HUES6 (cell line): ENCODE results near the gene MCAT.
A peak's percentile ranks its signal among the peaks of the same experiment; 100 is the strongest.

Experiments used
- H3K27ac ChIP-seq: 2 replicates; pipeline ENCODE4 v1.7.0; 2013; ENCODE audit warnings: low read depth, mild to moderate bottlenecking, low read length, inconsistent platforms
- H3K27me3 ChIP-seq: 2 replicates; pipeline ENCODE4 v1.6.1; 2013; ENCODE audit warnings: low read length; ENCODE audit not compliant: control insufficient read depth, insufficient read depth
- H3K36me3 ChIP-seq: 2 replicates; pipeline ENCODE4 v1.6.1; 2013; ENCODE audit warnings: low read length; ENCODE audit not compliant: control insufficient read depth, insufficient read depth
- H3K4me1 ChIP-seq: 2 replicates; pipeline ENCODE4 v1.6.1; 2013; ENCODE audit warnings: low read length; ENCODE audit not compliant: control insufficient read depth, insufficient read depth
- H3K4me3 ChIP-seq: 2 replicates; pipeline ENCODE4 v1.5.1; 2013; ENCODE audit warnings: low read depth, low read length
- H3K9ac ChIP-seq: one replicate; pipeline ENCODE4 v1.6.1; 2013; ENCODE audit warnings: mild to moderate bottlenecking, low read length
- H3K9me3 ChIP-seq: 2 replicates; pipeline ENCODE4 v1.6.1; 2013; ENCODE audit warnings: low read depth, low read length; ENCODE audit not compliant: control insufficient read depth, insufficient read depth

The MCAT gene, protein sequence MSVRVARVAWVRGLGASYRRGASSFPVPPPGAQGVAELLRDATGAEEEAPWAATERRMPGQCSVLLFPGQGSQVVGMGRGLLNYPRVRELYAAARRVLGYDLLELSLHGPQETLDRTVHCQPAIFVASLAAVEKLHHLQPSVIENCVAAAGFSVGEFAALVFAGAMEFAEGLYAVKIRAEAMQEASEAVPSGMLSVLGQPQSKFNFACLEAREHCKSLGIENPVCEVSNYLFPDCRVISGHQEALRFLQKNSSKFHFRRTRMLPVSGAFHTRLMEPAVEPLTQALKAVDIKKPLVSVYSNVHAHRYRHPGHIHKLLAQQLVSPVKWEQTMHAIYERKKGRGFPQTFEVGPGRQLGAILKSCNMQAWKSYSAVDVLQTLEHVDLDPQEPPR

DNA sequence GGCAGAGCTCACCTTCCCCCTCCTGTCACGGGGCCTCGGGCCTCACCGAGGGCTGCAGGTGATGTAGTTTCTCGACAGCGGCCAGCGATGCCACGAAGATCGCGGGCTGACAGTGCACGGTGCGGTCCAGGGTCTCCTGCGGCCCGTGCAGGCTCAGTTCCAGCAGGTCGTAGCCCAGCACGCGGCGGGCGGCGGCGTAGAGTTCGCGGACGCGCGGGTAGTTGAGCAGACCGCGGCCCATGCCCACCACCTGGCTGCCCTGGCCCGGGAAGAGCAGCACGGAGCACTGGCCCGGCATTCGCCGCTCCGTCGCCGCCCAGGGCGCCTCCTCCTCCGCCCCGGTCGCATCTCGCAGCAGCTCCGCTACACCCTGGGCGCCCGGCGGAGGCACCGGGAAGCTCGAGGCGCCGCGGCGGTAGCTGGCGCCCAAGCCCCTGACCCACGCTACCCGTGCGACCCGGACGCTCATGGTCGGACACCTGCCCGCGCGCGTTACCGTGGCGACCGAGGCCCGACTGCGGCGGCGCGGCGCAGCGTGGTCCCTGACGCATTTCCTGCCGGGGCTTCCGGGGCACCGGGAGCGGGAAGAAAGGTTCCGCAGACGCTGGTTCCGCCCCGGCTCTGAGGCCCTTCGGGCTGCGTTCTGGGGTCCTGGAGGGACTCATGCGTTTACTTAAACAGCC lies at the start of gene MCAT:
MCAT (minus strand) TSS at position 519 of the 683 bp plus-strand sequence; CDS start at position 469, 50 bp downstream.
- Histone ChIP-seq H3K4me3 (peak within 1 kb of the TSS; percentile 100), H3K4me1 (no peaks in the 10 kb centered on the region), H3K9me3 (no peaks in the 10 kb centered on the region), H3K36me3 (peaks cover 32% of the 10 kb centered on the region), H3K9ac (peak within 1 kb of the TSS; percentile 77), H3K27ac (peak within 1 kb of the TSS; percentile 19; the same call in 1 of the 2 replicates), H3K27me3 (no peaks in the 10 kb centered on the region; the same call in 1 of the 2 replicates)

DNA sequence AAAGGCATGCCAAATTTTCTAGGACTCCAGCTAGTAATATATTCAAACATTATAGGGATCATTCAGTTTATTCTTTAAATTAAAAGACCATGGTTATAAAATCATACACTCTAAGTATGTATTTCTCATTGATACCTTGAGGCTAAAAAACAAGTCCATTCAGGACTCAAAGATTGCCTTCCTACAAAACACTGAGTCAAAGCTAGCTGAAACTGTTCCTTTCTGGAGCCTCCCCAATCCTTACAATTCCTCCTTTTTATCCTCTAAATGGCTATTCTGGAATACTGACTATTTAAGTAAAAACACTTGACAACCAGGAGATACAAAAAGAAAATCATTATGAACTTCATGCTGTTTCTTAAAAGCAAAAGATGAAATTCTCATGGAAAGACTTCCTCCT lies 48.6 kb upstream of the MCAT start:
- Histone ChIP-seq H3K4me3 (no peak overlapping the region), H3K9me3 (no peaks in the 10 kb centered on the region), H3K9ac (no peak overlapping the region), H3K27ac (no peak overlapping the region), H3K36me3 (no peaks in the 10 kb centered on the region), H3K4me1 (peaks cover 9% of the 10 kb centered on the region; the same call in 1 of the 2 replicates), H3K27me3 (no peaks in the 10 kb centered on the region)

DNA sequence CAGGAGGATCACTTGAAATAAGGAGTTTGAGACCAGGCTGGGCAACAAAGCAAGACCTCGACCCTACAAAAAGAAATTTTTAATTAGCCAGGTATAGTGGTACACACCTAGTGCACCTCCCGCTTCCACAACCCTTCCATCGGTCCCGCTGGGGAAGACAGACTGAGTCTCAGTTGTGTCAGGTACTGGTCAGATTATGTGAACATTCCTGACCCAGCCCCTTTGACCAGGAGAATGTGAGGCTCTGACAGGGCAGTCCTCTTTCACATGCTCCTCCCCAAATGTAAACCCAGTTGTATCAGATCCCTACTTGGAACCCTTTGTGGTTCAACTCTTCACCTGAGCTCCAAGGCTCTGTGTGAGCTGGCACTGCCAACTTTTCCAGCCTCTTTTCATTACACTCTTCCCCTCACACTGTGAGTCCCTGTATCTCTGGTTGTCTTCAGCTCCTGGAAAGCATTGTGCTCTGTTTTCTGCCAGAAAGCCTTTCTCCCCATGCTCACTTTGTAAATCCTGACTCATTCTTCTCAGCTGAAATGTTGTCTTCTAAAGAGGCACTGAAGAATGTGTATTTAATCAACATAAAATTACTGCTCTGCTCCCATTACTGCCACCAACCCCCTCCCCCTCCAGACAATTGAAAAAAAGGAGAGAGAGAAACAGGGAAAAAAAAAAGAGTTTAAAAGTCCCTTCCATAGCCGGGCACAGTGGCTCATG lies 45.8 kb upstream of the MCAT start:
- Histone ChIP-seq H3K27me3 (no peaks in the 10 kb centered on the region; the same call in 1 of the 2 replicates), H3K36me3 (no peaks in the 10 kb centered on the region), H3K4me1 (peaks cover 15% of the 10 kb centered on the region), H3K9ac (no peak overlapping the region), H3K9me3 (no peaks in the 10 kb centered on the region), H3K4me3 (no peak overlapping the region), H3K27ac (no peak overlapping the region)

DNA sequence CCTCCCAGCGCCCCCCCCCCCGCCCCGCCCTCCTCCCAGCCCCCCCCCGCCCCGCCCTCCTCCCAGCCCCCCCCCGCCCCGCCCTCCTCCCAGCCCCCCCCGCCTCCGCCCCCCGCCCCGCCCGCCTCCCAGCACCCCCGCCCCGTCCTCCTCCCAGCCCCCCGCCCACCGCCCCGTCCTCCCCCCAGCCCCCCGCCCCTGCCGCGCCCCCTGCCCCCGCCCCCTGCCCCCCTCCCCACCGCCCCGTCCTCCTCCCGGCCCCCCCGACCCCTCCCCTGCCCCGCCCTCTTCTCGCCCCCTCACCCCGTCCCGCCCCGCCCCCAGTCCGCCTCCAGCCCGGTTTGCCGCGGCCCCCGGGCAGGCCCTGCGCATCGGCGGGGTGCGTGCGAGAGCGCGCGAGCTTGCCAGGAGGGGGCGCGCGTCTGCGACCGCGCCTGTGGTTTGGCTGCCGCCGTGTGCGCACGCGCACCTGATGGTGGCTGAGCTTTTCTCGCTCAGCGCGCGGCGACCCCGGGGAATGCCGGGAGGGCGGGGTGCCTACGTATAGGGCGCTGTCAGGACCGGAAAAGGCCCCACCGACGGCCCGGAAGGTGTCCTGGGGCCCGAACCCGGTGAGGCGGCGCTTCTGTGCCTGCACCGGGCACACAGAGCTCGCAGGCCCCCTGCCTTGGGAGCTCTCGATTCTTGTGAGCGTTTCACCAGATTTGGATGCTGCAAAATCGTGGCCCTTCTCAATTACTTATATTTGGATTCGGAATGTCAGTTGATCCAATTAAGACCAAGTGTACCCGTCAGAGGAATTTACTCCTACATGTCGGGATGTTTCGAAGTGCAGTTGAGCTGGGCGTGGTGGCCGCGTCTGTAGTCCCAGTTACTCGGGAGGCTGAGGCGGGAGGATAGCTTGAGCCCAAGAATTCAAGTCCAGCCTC lies 44.2 kb upstream of the MCAT start:
- Histone ChIP-seq H3K27ac (peak overlapping the region; percentile 85; the same call in 1 of the 2 replicates), H3K9me3 (no peaks in the 10 kb centered on the region), H3K36me3 (peaks cover 6% of the 10 kb centered on the region; the same call in 1 of the 2 replicates), H3K4me3 (peak overlapping the region; percentile 74), H3K9ac (peak overlapping the region; percentile 66), H3K4me1 (peaks cover 15% of the 10 kb centered on the region), H3K27me3 (no peaks in the 10 kb centered on the region; the same call in 1 of the 2 replicates)

DNA sequence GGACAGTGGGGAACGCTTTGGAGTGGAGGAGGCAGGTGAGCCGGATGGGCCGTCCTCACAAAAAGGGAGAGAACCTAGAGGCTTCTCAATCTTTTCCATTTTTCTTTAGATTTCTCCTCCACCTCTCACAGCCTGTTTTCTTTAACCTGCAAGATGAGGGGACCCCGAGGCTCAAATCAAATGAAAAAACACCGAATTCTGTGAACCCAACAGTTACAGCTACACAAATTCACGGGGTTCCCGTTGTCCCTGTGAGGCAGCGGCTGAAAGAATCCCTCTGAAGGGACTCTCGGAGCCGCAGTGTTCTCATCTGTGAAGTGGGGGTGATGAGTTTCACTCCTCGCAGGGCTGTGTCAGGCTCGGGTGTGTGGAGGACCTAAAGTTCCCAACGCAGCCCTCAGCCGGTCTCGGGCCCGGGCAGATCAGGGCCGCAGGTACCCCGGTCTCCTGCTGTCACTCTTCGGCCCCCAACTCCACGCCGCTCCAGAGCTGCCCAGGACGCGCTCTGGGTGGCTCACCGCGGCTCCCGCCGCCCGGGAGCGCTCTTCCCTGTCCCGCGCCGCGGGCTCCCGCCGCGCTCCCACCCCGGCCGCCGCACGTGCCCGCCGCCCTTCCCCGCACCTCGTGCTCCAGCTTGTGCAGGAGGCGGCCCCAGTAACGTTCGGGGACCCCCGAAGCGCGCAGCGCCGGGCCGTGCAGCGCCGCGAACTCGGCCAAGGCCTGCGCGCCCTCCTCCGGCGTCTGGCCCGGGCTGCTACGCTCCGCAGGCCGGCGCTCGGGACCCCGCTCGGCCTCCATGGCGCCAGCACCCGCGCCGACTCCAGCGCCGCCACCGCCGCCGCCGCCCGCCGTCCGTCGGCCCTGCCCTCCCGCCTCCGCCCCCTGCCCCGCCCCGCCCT lies 43.3 kb upstream of the MCAT start, which contains the start of gene TTLL12:
TTLL12 (minus strand) TSS at position 863 of the 899 bp plus-strand sequence; CDS start at position 798, 65 bp downstream.
- Histone ChIP-seq H3K27me3 (no peaks in the 10 kb centered on the region; the same call in 1 of the 2 replicates), H3K4me1 (peaks cover 15% of the 10 kb centered on the region), H3K36me3 (peaks cover 15% of the 10 kb centered on the region; the same call in 1 of the 2 replicates), H3K9me3 (no peaks in the 10 kb centered on the region), H3K27ac (peak within 1 kb of the TSS; percentile 85; the same call in 1 of the 2 replicates), H3K4me3 (peak within 1 kb of the TSS; percentile 74), H3K9ac (peak within 1 kb of the TSS; percentile 78)

DNA sequence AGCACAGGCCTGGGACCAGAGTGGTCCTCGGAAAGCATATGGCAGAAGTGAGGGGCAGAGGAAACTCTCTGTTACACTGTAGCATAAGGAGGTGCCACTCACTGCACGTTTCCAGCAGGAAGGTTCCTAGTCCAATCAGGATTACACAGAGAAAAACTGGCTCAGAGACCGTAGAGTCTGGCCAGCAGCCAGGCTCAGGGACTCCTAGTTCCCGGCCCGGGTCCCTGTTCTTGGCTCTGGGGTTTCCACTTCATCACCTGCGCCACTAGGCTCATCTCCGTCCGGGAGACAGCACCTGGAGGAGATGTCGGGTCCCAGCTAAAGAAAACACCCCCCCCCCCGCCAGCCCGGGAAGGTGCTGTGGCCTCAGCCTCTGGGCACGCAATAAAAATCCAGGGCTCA lies 42.7 kb upstream of the MCAT start:
- Histone ChIP-seq H3K4me1 (peaks cover 15% of the 10 kb centered on the region), H3K27me3 (no peaks in the 10 kb centered on the region; the same call in 1 of the 2 replicates), H3K4me3 (peak overlapping the region; percentile 67), H3K36me3 (peaks cover 21% of the 10 kb centered on the region; the same call in 1 of the 2 replicates), H3K27ac (no peak overlapping the region), H3K9ac (peak overlapping the region; percentile 78), H3K9me3 (no peaks in the 10 kb centered on the region)

DNA sequence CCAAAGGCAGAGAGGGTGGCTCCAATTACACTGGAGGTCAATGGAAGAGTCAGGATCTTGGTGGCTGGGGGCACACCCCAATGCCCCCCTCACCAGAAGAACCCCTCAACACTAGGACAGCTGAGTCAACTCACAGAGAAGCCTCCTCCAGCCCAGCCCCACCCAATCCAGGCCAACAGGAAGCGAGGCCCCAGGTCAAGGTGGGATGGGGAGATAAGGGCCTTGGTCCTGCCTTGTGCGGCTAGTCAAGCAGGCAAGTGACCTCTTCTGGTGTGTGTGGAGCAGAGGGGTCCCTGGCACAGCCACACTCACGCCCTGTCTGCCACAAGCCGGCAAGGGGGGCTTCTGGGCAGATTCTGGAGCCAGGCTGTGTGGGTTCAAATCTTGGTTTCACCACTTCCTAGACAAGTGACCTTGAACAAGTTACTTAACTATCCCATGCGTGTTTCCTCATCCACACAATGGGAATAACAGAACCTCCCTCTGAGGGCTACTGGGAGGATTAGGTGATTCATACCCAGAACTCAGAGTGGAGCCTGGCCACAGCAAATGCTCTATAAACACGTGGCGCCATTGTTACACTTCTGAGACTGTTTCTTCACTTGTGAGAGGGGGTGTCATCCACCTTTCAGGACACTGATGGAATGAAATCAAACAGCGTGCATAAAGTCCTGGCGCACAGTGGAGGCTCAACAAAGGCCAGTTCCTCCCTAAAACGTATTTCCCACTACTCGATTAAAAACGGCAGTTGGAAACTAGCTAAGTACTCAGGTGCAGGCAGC lies 40.5 kb upstream of the MCAT start:
- Histone ChIP-seq H3K36me3 (peaks cover 43% of the 10 kb centered on the region), H3K27ac (no peak overlapping the region), H3K27me3 (no peaks in the 10 kb centered on the region; the same call in 1 of the 2 replicates), H3K9me3 (no peaks in the 10 kb centered on the region), H3K4me1 (peaks cover 10% of the 10 kb centered on the region), H3K9ac (no peak overlapping the region), H3K4me3 (no peak overlapping the region)

DNA sequence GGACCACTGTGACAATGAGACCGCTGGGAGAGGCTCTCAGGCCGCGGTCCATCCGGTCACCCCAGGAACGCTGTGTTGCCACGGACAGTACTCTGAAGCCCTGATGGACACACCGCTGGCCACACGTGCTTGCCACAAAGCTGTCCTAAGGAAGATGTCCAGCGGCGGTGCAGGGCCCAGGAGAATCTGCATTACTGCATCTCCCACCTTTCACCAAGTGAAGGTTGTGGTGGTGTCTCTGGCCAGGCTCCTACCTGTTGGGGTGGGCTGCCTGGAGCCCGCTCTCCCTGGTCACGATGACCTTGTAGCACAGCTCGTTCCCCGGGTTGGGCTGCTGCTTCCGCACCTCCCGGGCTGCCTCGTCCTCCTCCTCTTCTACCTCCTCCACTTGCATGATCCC lies 39.5 kb upstream of the MCAT start:
- no peak overlapping the region for H3K9ac ChIP-seq
- H3K27ac ChIP-seq, result no peak overlapping the region
- no peak overlapping the region for H3K4me3 ChIP-seq
- H3K36me3 ChIP-seq, result peaks cover 48% of the 10 kb centered on the region
- H3K9me3 ChIP-seq, result no peaks in the 10 kb centered on the region
- no peaks in the 10 kb centered on the region; the same call in 1 of the 2 replicates for H3K27me3 ChIP-seq
- H3K4me1 ChIP-seq, result peaks cover 8% of the 10 kb centered on the region

DNA sequence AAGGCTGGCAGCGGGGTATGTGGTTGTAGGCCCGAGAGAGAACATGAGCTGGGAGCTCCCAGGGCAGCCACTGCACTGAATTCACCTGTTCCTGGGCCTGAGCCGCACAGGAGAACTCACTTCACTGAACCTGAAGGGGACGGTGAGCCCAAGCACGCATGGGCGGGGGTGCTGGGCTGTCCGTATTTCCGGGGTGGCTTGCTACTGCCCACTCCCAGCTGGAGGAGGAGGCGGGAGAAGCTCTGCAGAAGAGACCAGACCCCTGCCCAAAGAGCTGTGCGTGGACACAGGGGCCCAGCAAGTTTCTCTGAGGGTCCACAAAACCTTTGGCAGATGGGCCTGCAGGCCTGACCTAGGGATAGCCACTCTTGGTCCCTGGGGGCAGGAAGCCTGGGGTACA lies 38.9 kb upstream of the MCAT start:
- Histone ChIP-seq H3K27me3 (no peaks in the 10 kb centered on the region; the same call in 1 of the 2 replicates), H3K4me3 (no peak overlapping the region), H3K9me3 (no peaks in the 10 kb centered on the region), H3K36me3 (peaks cover 53% of the 10 kb centered on the region), H3K9ac (no peak overlapping the region), H3K27ac (no peak overlapping the region), H3K4me1 (peaks cover 7% of the 10 kb centered on the region)
